Neutrophil (primary cell): ENCODE results near the gene ARV1.

Source experiments
- H3K27ac ChIP-seq: fragments of 200-600 bp; sonication (generic); 2 replicates; pipeline ENCODE4 v1.5.1; 2016; ENCODE audit warnings: mild to moderate bottlenecking, moderate library complexity
- H3K27me3 ChIP-seq: fragments of 200-600 bp; sonication (generic); 2 replicates; pipeline ENCODE4 v1.6.0; 2016; ENCODE audit warnings: mild to moderate bottlenecking
- H3K36me3 ChIP-seq: fragments of 200-600 bp; sonication (generic); 2 replicates; pipeline ENCODE4 v1.5.1; 2017
- H3K4me1 ChIP-seq, 2 experiments: fragments of 200-600 bp in 1 of 2; sonication (generic) in 1 of 2; 1 replicate in 1 of 2; 2 replicates in 1 of 2; pipeline versions ENCODE4 v1.5.1 to v1.6.1; 2013 to 2016; ENCODE audit warnings: low read depth in 1 of 2, low read length in 1 of 2, mild to moderate bottlenecking in 1 of 2, moderate library complexity in 1 of 2; ENCODE audit not compliant: control insufficient read depth in 1 of 2, insufficient read depth in 1 of 2
- H3K4me3 ChIP-seq, 2 experiments: fragments of 200-600 bp in 1 of 2; sonication (generic) in 1 of 2; 1 replicate in 1 of 2; 2 replicates in 1 of 2; pipeline ENCODE4 v1.5.1; 2013 to 2016; ENCODE audit warnings: low read depth in 1 of 2, low read length in 1 of 2, mild to moderate bottlenecking in 1 of 2, moderate library complexity in 1 of 2
- H3K9me3 ChIP-seq: fragments of 200-600 bp; sonication (generic); 2 replicates; pipeline ENCODE4 v1.5.1; 2016
- CTCF ChIP-seq: fragments of 200-600 bp; sonication (generic); IDR thresholded peaks from 2 replicates; pipeline ENCODE4 v1.5.1; 2016; ENCODE audit warnings: antibody characterized with exemption

ARV1 gene

GRCh38 chr1:231032963-231033362 is 54.1 kb downstream of the ARV1 start:
- TF ChIP-seq CTCF, result no peak
- Histone ChIP-seq H3K4me1 (peaks cover 14 to 18% of the 10 kb centered on the region in 2 experiments), H3K27me3 (peaks cover 53% of the 10 kb centered on the region), H3K36me3 (no peaks in the 10 kb centered on the region), H3K27ac (no peak overlapping the region), H3K4me3 (no peak overlapping the region), H3K9me3 (no peaks in the 10 kb centered on the region)

GRCh38 chr1:231035799-231036198 is 56.9 kb downstream of the ARV1 start:
- no peaks in the 10 kb centered on the region for H3K9me3 ChIP-seq
- H3K27ac ChIP-seq, result no peak overlapping the region
- TF ChIP-seq CTCF, result no peak
- peaks cover 69% of the 10 kb centered on the region for H3K27me3 ChIP-seq
- H3K4me3 ChIP-seq, result no peak overlapping the region
- peaks cover 22 to 25% of the 10 kb centered on the region in 2 experiments for H3K4me1 ChIP-seq
- no peaks in the 10 kb centered on the region for H3K36me3 ChIP-seq

GRCh38 chr1:231036416-231036815 is 57.5 kb downstream of the ARV1 start:
- no peak for TF ChIP-seq CTCF
- Histone ChIP-seq H3K27me3 (peaks cover 75% of the 10 kb centered on the region), H3K4me1 (peaks cover 22 to 27% of the 10 kb centered on the region in 2 experiments), H3K9me3 (no peaks in the 10 kb centered on the region), H3K4me3 (no peak overlapping the region), H3K27ac (no peak overlapping the region), H3K36me3 (no peaks in the 10 kb centered on the region)

- H3K36me3 ChIP-seq, result no peaks in the 10 kb centered on the region
- H3K9me3 ChIP-seq, result no peaks in the 10 kb centered on the region
- H3K27ac ChIP-seq, result no peak overlapping the region
- H3K27me3 ChIP-seq, result peaks cover 86% of the 10 kb centered on the region
- no peak overlapping the region for H3K4me3 ChIP-seq
- H3K4me1 ChIP-seq, result peaks cover 22 to 27% of the 10 kb centered on the region in 2 experiments
- no peak for TF ChIP-seq CTCF
Observed at GRCh38 chr1:231037585-231038517, 59.0 kb downstream of the ARV1 start.

GRCh38 chr1:231039161-231040018 is 60.5 kb downstream of the ARV1 start:
- H3K27ac ChIP-seq, result no peak overlapping the region

More at GRCh38 chr1:231039161-231040018, 60.5 kb downstream of the ARV1 start:
- peaks cover 3% of the 10 kb centered on the region for H3K9me3 ChIP-seq
- peaks cover 90% of the 10 kb centered on the region for H3K27me3 ChIP-seq
- H3K4me1 ChIP-seq, result peaks cover 22 to 27% of the 10 kb centered on the region in 2 experiments
- no peaks in the 10 kb centered on the region for H3K36me3 ChIP-seq
- no peak for TF ChIP-seq CTCF
- H3K4me3 ChIP-seq, result peak overlapping the region; percentile 55 to 58
